SKM-1 (cell line): ENCODE measurements around the gene CCDC106.

Source experiments
- DNase-seq: peaks from one replicate; lab custom pipeline; 2025; ENCODE audit not compliant: unreplicated experiment; lab: John Stamatoyannopoulos, UW

The CCDC106 gene

DNA sequence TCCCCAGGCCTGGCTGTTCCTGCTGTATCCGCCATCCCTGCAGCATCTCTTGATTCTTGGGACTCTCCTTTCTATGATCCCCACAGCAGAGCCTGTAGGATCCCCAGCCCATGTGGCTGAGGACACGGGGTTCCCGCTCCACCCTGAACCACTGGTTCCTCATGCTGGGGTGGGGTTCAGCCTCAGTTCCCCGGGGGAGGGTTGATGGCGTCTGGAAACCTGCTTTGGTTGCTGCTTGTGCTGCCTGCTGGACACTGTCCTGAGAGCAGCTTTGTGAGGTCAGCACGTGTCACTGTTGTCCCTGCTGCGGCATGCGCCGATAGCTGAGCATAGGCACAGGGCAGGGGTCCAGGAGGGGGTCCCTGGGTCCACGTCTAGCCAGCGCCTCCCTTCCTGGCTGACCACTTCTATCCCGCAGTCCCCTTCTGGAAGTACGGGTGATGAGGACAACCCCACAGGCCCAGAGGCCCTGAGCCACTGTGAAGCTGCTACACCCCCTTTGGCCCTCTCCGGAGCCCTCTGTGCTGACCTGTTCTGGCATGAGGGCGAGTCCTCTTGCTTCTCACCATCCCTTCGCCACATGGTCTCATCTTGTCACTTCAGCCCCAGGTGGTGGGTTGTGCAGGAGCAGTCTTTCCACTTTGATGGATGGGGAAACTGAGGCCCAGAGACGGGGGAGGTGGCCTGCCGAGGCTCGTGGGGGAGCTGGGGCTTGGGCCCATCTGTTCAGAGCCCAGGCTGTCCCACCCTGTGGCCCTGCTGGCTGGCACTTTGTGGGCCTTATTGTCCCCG, 32.5 kb downstream of the CCDC106 start:
- DNase-seq = no peak

DNA sequence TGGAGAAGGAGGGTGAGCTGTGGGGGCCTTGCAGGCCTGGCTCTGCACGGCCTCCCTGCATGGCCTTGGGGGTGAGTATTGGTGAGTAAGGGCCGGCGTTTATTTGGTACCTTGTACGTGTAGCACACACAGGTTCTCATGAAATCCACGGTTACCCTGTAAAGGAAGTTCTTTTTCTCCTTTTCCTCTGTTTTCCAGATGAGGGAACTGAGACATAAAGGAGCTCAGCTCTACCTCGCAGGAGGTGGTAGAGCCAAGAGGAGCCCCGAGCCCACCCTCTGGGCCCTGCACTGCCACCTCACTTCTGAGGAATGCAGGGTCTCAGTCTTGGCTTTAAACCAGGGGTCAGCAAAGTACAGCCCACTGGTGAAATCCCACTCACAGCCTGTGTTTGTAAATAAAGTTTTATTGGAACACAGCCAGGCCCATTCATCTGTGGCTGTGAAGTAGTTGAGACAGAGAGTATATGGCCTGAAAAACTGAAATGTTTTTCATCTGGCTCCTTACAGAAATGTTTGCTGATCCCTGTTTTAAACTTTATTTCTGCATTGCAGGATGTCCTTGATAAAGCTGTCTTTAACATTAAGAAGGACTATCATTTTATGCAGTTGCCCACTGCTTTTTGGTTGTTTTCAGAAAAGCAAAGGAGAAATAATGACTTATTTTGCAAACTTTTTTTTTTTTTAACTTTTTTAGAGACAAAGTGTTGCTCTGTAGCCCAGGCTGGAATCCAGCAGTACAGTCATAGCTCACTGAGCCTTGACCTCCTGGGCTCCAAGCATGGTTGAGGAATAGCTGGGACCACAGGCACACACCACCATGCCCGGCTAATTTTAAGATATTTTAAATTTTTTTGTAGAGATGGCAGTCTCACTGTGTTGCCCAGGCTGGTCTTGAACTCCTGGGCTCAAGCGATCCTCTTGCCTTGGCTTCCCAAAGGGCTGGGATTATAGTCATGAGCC, 33.4 kb downstream of the CCDC106 start:
- DNase-seq = no peak

DNA sequence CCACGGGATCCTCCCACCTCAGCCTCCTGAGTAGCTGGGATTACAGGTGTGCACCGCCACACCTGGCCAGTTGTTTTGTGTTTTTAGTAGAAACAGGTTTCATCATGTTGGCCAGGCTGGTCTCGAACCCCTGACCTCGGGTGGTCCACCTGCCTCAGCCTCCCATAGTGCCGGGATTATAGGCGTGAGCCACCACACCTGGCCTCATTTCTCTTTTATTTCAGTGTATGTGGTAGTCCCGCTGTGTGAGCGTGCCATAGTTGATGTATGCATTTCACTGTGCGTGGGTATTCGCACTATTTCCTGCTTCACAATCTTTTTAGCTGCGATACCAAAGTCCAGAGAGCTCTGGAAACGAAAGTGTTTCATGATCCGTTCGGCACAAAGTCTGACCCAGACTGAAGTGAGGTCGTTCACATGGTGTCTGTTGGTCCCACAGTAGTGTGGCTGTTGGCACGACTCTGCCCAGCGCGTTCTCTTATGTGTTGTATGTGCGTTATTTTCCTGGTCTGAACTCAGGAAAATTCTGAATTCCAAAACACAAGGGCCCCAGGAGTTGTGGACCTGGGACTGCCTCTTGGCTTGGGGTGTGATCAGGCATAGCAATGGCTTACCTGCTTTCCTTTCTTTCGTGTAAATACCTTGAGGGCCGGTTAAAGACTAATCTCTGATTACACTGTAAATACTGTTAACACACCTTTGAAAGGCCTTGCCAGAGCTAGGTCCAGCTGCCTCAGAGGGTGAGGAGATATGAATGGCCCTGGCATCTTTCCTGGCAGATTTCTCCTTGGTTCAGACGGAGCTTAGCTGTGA, 35.6 kb downstream of the CCDC106 start:
- no peak for DNase-seq

DNA sequence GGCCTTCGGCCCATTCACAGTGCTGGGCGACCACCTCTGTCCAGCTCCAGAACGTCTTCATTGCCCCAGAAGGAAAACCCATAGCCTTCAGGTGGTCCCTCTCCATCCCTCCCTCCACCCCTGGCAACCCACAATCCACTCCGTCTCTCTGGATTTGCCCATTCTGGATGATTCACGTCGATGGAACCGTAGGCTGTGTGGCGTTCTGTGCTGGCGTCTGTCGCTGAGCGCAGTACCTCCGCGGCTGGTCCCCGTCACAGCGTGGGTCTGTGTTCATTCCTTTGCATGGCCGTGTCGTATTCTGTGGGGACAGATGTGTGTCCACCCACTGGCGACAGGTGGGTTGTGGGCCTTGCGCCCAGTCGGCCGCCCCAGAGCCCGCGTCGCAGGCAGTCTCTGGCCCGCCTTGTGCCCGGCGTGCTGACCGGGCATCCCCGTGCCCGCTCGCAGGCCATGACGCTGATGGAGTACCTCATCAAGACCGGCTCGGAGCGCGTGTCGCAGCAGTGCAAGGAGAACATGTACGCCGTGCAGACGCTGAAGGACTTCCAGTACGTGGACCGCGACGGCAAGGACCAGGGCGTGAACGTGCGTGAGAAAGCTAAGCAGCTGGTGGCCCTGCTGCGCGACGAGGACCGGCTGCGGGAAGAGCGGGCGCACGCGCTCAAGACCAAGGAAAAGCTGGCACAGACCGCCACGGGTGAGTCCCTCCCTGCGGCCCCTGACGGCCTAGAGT, 37.1 kb downstream of the CCDC106 start:
- no peak for DNase-seq

DNA sequence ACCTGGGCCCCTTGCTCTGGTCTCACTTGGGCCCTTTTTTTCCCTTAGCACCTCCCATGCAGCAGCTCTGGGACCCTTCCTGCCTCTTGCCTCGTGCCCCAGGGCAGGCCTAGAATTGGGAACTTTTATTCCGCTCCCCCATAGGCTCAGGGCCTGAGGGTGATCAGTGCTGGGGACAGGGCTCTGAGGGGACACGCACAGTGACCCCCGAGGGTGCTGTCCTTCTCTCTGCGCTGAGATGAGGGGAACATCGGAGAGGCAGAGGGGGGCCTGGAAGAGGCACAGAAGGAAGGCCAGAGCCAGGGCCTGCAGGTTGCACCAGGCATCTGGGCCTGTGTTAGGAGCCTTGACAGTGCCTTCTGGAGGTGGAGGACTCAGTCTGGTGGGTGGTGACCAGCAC, 37.8 kb downstream of the CCDC106 start:
- no peak for DNase-seq

DNA sequence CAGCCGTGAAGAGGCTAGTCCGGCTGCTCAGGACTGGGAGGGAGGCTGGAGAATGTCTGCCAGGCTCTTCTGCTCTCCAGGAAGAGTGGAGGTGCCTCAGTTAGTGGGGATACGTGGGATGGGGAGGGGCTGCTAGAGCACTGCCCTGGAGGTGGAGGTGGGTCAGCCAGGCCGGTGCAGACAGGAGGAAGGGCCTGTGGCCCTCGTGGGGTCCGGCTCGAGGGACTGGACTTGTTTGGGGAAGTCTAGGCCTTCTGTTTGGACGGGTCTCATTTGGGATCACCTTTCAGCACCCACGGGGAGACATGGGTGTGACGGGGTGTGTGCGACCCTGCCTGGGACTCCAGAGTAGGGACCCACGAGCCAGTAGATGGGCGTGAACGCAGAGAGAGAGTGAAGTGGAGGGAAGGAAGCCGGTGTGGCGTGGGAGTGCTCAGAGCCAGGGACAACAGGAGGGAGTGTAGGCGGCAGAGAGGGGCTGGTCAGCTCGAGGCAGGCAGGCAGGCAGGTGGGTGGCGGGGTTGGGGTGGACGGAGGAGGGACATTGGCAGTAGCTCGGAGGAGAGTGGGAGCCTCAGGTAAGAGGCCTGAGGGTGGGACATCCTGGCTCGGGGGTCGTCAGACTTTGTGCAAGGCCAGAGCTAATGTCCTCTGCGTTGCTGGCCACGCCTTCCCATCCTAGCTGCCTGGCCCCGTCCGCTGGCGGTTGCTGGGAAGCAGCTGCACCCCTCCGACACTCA, 38.5 kb downstream of the CCDC106 start:
- no peak for DNase-seq

DNA sequence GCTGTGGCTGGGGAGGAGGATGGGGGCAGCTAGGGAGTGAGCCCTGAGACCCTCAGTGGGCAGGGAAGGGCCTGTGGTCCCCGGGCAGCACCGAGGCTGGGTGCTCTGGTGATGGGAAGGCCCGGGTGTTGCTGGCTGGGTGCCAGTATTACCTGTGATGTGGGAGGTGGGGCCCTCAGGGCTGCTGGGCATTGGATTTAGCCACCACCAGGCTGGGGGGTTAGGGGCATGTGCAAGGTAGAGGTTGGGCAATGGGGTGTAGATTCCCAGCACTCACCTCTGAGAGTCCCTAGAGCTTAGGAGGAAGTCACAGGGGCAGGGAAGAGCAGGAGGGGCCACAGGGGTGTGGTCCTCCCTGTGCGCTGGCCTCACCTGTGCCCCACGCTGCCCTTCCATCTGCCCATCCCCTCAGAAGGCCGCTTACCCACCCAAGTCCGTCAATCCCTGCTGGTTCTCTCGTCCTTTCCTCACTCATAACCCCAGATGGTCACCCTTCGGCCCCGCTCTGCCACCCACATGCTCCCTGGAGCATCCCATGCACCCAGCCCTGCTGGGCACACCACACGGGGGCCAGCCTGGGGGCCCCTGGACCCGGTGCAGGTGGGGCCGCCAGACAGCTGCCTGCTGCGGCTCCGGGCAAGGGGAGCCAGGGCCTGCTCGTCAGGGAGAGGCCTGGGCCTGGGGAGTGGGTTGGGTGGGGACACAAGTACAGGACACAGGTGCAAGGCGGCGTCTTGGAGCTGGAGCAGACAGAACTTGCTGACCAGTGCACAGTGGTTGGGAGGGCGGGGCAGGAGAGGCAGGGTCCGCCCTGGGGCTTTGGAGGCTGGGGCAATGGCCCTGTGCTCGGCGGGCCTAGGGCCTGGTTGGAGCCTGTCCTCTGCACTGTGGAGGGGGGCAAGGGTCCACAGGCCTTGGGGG, 39.5 kb downstream of the CCDC106 start:
- DNase-seq = no peak

DNA sequence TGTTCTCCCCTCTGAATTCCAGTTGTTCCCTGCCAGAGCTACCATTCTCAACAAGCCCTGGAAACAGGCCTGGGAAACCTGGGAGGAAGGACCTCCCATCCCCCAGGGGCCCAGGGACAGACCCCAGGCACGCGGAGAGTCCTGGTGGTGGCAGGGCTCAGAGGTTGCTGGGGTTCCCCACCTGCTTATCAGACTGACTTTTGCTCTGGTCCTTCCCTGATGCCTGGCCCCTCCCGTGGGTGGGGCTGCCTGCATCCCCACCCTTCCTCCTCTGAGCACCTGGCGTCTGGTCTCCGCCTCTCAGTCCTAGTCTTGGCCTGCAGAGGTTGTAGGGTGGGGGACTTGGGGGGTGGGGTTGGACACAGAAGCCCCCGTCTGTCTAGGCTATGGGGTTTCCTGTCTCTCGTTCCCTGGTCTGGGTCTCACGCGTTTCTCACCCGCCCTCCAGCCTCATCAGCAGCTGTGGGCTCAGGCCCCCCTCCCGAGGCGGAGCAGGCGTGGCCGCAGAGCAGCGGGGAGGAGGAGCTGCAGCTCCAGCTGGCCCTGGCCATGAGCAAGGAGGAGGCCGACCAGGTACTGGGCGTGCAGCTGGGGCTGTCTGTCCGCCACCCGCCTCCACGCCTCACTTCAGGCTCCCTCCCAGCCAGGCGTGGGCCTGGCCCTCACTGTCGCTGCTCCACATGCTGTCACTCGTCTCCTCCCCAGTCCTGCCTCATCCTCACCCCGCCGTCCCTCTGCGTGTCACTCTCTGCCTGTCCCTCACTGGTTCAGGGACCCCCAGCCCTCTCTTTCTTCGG, 40.6 kb downstream of the CCDC106 start:
- DNase-seq = no peak

DNA sequence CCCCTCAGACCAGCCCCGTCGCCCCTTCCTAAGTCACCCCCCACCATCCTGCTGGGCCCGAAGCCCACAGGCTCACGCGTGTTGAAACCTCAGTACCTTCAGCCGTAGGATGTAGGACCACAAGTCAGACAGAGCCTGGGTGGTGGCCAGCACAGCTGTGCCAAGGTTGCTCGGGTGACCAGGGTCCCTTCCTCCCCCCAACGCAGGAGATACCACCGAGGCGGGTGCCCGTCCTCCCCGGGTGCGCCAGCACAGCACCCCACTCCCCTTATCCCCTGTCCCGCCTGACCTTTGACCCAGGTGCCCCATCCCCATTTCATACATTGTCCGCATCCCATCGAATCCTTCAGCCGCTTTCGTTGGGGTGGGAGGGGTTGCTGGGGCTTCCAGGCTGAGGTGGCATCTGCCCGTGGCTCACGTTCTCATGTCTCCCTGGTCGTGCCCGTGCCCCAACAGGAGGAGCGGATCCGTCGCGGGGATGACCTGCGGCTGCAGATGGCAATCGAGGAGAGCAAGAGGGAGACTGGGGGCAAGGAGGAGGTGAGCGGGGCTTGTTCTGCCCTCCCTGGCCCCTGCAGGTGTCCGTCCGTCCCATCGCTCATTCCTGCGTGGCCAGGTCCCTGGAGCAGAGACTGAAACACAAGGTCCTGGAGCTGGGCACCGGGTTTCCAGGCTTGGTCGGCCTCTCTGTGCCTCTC, 41.5 kb downstream of the CCDC106 start:
- DNase-seq = no peak

DNA sequence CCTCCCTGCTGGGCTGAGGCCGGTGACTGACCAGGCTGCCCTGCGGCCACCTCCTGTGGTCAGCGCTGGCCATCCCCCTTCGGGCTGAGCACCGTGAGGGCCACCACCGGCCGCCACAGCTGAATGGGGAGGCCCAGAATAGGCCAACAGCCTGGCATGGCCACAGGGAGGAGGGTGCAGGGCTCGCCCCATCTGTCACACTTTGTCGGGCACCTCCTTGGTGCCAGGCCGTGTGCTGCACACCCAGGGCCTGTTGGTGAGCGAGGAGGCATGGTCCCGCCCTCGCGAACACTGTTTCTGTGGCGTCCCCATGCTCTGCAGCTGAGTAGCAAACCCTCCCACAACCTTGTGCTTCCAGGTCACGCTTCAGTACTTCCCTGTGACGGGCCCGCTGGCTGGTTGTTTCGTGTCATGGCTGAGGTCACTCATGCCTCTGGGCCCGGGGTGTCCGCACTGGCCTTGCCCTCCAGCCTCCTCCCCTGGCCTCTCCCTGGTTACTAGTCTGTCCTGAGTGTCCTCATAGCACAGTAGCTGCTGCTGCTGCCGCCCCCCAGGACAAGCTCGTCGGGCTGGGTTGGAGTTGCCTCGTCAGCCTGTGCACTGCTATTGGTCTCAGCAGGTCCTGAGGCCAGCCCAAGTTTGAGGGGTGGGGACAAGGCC, 42.2 kb downstream of the CCDC106 start:
- no peak for DNase-seq

DNA sequence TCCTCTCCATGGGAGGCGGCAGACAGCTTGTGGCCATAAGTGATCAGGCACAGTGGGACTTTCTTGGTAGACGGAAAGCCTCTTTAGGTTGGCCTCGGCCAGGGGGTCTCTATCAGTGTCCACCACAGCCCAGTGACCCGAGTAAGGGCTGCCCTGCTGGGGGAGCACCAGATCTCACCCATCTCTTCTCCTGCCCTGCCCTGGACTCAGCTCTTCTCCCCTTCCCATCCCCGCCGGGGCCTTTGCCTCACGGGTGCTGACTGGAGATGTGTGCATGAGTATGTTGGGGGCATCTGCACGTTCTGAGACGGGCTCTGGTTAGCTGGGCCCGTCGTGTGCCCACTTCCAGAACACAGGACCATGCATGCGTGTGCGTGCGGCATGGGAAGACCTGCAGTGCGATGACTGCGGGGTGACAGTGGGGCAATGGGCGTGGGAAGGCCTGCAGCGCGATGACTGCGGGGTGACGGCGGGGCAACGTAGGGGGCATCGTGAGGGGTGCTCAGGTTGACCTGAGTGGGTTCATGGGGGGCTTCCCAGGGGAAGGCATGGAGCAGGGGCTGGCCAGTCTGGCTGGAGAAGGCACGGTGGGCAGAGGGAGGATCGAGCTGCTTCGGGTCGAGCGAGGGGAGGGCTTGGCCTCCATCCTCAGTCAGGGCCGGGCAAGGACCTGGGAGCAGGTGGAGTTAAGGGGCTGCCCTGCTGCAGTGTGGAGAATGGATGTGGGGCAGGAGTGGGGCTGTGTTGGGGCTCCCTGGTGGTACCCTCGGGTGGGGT, 42.9 kb downstream of the CCDC106 start:
- no peak for DNase-seq

DNA sequence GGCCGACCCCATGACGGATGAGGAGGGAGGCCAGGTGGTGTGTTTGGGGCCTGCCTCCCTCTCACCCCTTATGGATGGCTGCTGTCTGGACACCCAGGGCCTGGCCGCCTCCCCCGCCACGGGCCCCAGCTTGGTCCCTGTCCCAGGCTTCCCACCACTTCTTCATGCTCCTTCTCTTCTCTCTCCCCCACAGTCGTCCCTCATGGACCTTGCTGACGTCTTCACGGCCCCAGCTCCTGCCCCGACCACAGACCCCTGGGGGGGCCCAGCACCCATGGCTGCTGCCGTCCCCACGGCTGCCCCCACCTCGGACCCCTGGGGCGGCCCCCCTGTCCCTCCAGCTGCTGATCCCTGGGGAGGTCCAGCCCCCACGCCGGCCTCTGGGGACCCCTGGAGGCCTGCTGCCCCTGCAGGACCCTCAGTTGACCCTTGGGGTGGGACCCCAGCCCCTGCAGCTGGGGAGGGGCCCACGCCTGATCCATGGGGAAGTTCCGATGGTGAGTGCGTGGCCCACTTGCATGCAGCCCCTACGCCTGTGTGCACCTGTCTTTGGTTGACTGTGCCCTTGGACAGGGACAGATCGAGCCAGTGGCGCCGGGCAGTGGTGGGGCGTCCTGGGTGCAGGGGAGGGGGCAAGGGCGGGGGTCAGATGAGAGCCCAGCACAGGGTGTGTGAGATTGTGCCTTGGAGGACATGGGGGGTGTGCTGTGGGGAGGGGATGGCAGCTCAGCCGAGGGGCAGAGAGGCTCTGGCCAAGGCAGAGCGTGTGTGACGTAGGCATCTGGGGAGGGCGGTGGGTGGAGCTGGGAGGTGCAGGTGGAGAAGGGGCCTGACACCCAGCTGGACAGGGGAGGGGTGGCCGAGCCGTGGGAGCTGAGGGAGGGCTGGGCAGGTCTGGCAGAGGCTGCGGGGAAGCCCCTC, 43.8 kb downstream of the CCDC106 start:
- DNase-seq = no peak

DNA sequence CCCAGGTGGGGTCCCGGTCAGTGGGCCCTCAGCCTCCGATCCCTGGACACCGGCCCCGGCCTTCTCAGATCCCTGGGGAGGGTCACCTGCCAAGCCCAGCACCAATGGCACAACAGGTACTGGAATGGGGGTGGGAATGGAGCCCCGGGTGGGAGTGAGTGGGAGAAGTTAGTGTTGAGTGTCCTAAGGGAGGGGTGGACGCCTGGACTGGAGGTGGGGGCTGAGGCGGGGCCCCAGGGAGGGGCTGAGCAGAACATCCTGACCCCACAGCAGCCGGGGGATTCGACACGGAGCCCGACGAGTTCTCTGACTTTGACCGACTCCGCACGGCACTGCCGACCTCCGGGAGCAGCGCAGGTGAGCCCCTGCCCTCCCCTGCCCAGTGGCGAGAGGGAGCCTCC, 44.7 kb downstream of the CCDC106 start:
- no peak for DNase-seq

DNA sequence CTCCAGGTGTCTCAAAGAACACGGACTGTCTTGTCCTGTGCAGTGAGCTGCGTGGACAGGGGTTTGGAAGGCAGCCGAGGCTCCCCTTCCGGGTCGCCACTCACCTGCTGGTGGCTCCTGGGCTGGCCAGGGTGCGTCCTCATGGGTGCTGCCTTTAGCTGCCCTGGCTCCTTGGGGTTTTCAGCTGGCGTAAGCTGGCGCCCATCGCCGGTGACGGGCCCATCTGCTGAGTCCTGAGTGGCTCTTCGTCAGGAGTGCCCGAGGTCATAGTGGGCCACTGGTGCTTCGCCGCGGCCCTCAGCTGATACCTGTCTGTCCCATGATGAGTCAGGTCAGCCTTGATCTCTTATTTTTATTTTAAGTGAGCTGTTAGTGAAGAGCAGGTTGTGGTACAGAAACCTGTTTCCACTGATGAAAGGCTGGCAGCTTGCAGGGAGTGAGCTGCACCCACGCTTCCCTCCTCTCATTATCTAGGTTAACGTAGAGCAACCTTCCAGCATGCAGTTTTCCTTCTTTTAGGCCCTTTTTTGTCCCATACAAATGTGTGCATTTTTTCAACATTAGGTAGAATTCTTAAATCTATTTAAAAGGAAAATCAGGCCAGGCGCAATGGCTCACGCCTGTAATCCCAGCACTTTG, 45.4 kb downstream of the CCDC106 start:
- DNase-seq = no peak

DNA sequence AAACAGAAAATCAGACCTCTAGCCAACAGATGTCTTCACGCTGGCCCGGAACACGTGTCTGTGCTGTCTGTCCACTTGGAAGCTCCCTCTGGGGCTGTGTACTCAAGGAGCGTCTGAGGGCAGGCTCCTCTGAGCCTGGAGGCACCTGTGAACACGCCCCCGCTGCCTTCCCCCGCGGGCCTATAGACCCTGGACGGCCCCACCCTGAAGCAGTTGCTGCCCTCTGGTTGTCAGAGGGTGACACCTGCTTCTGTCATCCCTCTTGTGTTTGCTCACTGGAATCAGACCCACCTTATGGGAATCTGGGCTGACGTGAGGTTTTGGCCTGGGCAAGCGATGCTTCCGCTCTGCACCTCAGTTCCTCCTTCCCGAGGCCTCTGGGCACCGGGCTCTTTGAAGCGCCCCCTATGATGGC, 46.2 kb downstream of the CCDC106 start:
- no peak for DNase-seq
